Measurements from ENCODE around the gene UEVLD.
A peak's percentile ranks its signal among the peaks of the same experiment; 100 is the strongest.

UEVLD gene

GRCh38 chr11:18588297-18589252, at the start of gene UEVLD:
Gene UEVLD (minus strand): TSS chr11:18588734. CDS start chr11:18588654, 80 bp downstream.
- H3K36me3 ChIP-seq, result peaks cover 3% of the 10 kb centered on the region; the same call in 1 of the 2 replicates
- no peaks in the 10 kb centered on the region for H3K9me3 ChIP-seq (ENCODE audit: severe bottlenecking)
- H3K27me3 ChIP-seq (ENCODE audit: insufficient read depth, low read depth, severe bottlenecking), result no peaks in the 10 kb centered on the region
- peak; percentile 91 for DNase-seq
- peak within 1 kb of the TSS; percentile 75 for H3K4me3 ChIP-seq (ENCODE audit: low read depth, low read length)
- TF ChIP-seq CTCF (IDR thresholded peaks at IDR 0.05; ENCODE audit: low read depth, low read length), result no peak
- peak within 1 kb of the TSS; percentile 66 for H3K27ac ChIP-seq

GRCh38 chr11:18634140-18635032, 45.9 kb upstream of the UEVLD start, which contains the start of gene SPTY2D1:
Gene SPTY2D1 (minus strand): TSS chr11:18634342. CDS start chr11:18634257, 85 bp downstream.
- TF ChIP-seq CTCF (IDR thresholded peaks at IDR 0.05; ENCODE audit: low read depth, low read length), result no peak
- Histone ChIP-seq H3K36me3 (no peaks in the 10 kb centered on the region; the same call in 1 of the 2 replicates), H3K27ac (peak within 1 kb of the TSS; percentile 92), H3K4me3 (ENCODE audit: low read depth, low read length) (peak within 1 kb of the TSS; percentile 93), H3K27me3 (ENCODE audit: insufficient read depth, low read depth, severe bottlenecking) (no peaks in the 10 kb centered on the region), H3K9me3 (ENCODE audit: severe bottlenecking) (peaks cover 4% of the 10 kb centered on the region)
- peak; percentile 98 for DNase-seq

DNA sequence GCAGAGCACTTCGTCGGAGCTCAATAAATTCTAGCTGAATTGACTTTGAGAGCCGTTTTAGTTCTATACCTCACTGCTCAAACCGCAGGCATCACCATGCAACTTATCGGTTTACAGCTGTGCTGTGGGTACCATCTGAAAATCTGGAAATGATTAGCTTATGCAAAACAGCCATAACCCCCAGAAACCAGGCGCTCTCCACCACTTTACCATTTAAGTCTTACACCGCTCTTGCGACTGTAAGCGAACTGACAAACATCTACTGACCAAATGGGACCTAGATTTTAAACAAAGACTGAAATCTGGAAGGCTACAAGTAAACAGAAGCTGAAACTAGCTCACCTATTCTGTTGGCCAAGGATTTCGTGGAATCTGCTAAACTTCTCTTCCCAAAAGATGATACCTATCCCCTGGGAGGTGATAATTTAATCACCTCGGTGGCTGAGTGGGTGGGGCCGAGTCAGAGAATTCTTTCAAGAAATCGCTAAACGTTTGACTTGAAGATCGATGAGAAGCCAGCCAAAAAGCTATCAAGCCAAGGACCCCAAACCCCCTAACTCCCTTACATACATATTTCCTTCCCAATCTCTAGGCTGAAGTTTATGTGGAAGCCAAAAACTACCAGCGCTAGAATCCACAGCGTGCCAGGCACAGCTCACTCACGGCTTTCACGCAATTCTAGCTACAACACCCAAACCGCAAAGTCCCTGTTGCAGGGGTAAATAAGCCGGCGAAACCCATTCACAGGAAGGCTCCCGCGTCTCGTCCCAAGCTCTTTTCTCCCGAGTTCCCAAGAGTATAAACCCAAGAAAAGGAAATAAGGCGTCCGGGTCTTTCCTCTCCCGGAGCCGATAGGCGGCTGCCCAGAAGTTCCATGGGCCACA, 45.0 kb upstream of the UEVLD start:
- Histone ChIP-seq H3K27me3 (ENCODE audit: insufficient read depth, low read depth, severe bottlenecking) (no peaks in the 10 kb centered on the region), H3K27ac (peak overlapping the region; percentile 61), H3K9me3 (ENCODE audit: severe bottlenecking) (no peaks in the 10 kb centered on the region), H3K36me3 (no peaks in the 10 kb centered on the region; the same call in 1 of the 2 replicates), H3K4me3 (ENCODE audit: low read depth, low read length) (peak overlapping the region; percentile 93)
- no peak for TF ChIP-seq CTCF (IDR thresholded peaks at IDR 0.05; ENCODE audit: low read depth, low read length)
- DNase-seq, result no peak

DNA sequence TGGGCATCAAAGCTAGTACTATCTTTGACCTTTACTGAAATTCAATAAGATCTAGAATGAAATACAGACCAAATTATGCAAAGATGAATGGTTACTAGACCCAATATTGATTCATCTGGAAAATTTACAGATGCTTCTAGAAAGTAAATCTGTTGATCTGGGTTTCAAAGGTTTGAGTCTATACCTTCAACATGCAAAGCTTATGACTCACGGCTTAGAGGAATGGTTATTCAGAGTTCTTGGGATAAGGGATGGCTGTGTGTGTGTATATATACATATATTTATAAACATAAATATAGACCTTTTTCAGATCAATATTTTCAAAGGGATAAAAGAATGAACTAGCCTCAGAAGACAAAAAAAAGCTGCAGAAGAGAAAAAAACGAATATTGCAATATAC, 44.3 kb upstream of the UEVLD start:
- DNase-seq, result no peak
- no peak overlapping the region for H3K27ac ChIP-seq
- H3K36me3 ChIP-seq, result no peaks in the 10 kb centered on the region; the same call in 1 of the 2 replicates
- no peak for TF ChIP-seq CTCF (IDR thresholded peaks at IDR 0.05; ENCODE audit: low read depth, low read length)
- no peaks in the 10 kb centered on the region for H3K27me3 ChIP-seq (ENCODE audit: insufficient read depth, low read depth, severe bottlenecking)
- no peak overlapping the region for H3K4me3 ChIP-seq (ENCODE audit: low read depth, low read length)
- H3K9me3 ChIP-seq (ENCODE audit: severe bottlenecking), result no peaks in the 10 kb centered on the region

- no peak overlapping the region for H3K4me3 ChIP-seq (ENCODE audit: low read depth, low read length)
- no peaks in the 10 kb centered on the region for H3K27me3 ChIP-seq (ENCODE audit: insufficient read depth, low read depth, severe bottlenecking)
- TF ChIP-seq CTCF (IDR thresholded peaks at IDR 0.05; ENCODE audit: low read depth, low read length), result no peak
- no peaks in the 10 kb centered on the region for H3K36me3 ChIP-seq
- no peak for DNase-seq
- no peaks in the 10 kb centered on the region for H3K9me3 ChIP-seq (ENCODE audit: severe bottlenecking)
- no peak overlapping the region for H3K27ac ChIP-seq
Observed at GRCh38 chr11:18624161-18624560, 35.6 kb upstream of the UEVLD start.
